NCI-H82 treated with DMSO at 0.1 percent for 48 hours (cell line): Measurements from ENCODE around the gene ACAD10.
"Not testable (repeated sequence)": the region's sequence is repeated elsewhere in the genome, so short reads cannot be mapped to it uniquely, and the experiment has no call there.

Experiments used
- DNase-seq: peaks from one replicate; lab custom pipeline; 2025; ENCODE audit not compliant: unreplicated experiment; lab: John Stamatoyannopoulos, UW

The ACAD10 gene

GRCh38 chr12:111685811-111686573 is at the start of gene ACAD10, which contains the start of gene BRAP:
Gene ACAD10, plus strand, starts transcription at chr12:111686053. Its CDS starts 6,657 bp downstream, at chr12:111692710.
Gene BRAP, minus strand, starts transcription at chr12:111685956. Its CDS starts 164 bp downstream, at chr12:111685792.
- peak; percentile 73 for DNase-seq

- DNase-seq = no peak
These were observed 49.5 kb upstream of the ACAD10 start for GRCh38 chr12:111636209-111636945.

- no peak for DNase-seq
These were observed 47.3 kb upstream of the ACAD10 start for GRCh38 chr12:111638556-111638955.

DNA sequence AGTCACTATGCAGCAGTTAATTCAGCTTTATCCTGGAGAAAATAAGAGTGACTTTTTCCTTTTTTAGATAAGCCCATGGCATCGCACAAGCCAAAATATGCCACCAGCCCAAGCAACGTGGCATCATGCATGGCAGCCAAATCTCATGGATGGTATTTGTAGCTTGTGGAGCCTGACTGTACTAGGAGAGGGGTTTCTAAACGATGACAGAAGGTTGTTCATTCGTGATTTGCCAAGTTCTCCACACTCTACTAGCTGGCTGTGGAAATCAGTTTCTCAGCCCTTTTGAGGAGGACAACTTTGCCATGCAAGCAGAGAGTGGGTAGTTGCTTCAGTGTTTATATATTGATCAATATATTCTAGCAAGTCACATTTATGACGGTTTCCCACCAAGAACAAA is 45.3 kb upstream of the ACAD10 start:
- no peak for DNase-seq

DNA sequence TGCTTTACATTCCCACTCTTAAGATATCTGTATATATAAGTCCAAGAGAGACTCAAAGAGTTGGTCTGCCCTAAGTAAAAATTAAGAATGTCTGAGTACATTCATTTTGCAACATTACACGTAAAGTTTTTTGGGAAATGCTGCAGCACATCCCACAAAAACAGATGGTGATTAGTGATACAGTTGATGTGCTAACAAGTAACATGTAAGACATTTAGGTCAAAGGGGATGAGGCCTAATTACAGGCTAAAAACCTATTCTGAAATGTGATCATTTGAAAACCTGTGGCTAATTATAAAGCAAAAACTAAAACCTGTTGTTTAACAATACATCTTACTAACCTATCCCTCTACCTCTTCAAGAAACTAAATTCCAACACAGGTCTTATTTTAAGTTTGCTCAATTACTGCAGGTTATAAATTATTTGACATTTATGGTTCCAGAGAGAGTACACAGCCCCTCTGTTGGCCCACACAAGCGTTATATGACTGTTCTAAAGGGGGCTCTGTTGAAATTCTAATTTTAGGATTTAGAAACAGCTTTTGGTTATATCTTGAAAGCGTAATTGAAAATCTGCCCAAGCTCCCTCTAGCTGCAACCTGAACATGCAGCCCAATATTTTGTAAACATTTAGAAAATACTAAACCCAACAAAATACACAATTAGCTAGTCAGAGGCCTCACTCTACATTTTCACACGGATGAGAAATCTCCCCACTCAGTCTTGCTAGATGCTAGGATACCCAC is 43.0 kb upstream of the ACAD10 start:
- DNase-seq = no peak

DNA sequence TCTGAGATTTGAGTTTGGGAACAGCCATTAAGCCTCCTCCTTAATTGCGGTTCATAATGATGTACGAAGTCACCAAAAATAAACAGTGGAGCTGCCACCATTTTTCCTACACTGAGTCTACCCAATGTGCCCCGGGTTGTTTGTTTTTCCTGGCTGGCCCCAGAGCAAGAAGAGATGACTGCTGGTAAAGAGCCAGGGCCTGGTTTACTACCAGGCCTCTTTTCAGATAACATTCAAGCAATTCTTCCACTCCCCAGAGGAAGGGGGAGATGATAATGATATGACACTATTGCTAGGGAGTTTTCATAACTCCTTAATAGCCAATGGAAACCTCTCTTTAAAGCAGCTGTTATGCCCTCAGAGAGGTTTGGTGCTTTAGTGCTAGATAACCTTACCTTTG is 42.4 kb upstream of the ACAD10 start:
- DNase-seq = no peak

- no peak for DNase-seq
These were observed 40.4 kb upstream of the ACAD10 start for GRCh38 chr12:111645433-111645832.

DNA sequence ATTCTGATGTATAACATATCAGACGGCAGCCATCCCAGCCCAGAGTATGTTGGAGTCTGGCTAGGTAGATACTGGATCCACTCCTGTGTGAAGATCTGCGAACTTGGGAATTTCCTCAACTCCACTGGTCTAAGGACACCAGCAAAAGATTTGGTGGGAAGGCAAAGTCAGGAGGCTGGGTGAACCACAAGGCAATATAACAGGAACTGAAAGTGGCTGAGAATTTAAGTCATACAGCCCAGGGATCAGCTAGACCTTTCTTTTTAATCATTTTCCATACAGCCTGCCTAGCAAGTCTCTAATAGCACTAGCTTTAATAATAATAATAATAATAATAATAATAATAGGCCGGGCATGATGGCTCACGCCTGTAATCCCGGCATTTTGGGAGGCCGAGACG is 34.9 kb upstream of the ACAD10 start:
- DNase-seq = no peak

GRCh38 chr12:111652530-111652929 is 33.3 kb upstream of the ACAD10 start:
- DNase-seq = not testable (repeated sequence)

DNA sequence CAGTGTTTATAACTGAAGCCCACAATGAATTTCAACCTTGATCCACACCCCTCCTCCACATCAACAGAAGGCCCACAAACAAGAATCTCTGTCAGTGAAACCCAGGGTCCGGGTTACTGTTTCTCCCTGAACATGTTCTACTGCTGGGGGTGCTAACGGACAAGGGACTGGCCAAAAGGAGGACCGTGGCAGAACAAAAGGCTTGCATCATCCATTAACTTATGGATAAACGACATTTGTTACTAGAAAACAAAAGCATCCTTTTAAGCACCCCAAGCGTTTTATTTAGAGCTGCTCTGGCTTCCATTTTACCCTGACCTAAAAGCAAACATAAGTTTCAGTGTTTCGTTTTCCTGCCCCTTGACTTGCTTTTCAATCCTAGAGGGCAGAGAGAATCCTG is 32.3 kb upstream of the ACAD10 start:
- no peak for DNase-seq

DNA sequence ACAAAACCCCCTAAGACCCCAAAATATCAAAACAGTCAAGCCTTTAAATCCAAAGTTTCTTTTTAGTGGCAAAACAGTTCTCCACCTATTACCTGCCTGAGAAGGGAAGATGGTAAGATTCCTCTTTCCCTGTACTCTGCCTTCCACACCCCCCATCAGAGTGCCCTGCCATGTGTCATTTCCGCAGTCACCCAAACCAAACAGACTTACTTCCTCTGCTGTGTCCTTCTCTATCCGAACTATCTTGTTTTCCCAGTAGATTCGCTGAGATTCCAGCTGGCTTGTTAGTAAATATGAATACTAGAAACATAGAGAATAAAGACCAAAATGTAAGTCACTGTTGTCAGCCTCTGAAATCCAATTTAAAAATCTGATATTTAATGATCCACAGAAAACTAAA is 30.5 kb upstream of the ACAD10 start:
- no peak for DNase-seq

- no peak for DNase-seq
These were observed 29.8 kb upstream of the ACAD10 start for GRCh38 chr12:111656016-111656415.

- no peak for DNase-seq
These were observed 21.4 kb upstream of the ACAD10 start for GRCh38 chr12:111664499-111664898.

GRCh38 chr12:111664961-111665865 is 20.6 kb upstream of the ACAD10 start:
- DNase-seq = no peak

- DNase-seq = no peak
These were observed 13.0 kb upstream of the ACAD10 start for GRCh38 chr12:111672822-111673381.

- no peak for DNase-seq
These were observed 12.3 kb upstream of the ACAD10 start for GRCh38 chr12:111673503-111673902.

GRCh38 chr12:111677186-111677585 is 8.7 kb upstream of the ACAD10 start:
- no peak for DNase-seq

DNA sequence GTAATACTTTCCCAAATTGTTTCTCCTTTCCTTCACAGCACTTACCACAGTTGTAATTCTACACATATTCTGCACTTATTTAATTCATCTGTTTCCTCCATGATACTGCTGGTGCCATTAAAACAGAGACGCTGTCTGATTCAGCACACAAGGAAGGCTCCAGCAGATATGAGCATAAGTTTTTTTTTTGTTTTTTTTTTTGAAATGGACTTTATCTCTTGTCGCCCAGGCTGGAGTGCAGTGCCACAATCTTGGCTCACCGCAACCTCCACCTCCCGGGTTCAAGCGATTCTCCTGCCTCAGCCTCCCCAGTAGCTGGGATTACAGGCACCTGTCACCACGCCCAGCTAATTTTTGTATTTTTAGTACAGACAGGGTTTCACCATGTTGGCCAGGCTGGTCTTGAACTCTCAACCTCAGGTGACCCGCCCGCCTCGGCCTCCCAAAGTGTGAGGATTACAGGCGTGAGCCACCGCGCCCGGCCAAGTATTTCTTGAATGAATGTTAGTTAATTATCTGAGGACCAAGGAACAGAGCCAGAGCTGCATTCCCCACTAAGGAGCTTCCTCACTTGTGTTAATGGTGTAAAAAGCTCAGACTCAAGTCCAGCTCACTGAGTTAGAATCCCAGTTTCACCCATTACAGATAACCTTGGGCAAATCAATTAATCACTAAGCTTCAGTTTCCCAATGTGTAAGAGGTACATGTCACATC is 1.2 kb upstream of the ACAD10 start:
- not testable (repeated sequence) for DNase-seq

DNA sequence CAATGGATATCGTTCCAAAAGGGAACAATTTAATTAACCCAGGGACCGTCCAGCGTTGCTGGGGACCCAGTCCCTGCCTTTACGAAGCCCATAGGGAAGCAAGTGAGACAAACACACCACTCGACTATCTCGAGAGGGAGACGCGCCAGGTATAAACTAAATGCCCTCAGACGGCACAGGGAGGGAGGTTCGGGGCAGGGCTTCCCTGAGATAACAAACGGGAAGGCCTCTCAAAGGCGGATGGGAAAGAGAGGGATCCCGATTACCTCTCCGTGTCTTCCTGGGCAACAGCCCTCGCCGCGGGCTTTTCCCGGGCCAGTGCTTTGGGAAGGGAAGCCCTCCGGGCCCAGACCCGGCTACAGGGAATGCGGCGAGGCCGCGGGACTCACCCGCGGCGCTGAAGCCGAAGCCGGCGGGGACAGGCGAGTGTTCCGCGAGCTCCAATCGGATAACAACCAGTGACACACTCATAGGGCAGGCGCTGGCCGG is 487 bp upstream of the ACAD10 start:
- DNase-seq = no peak
